GF-D8 (cell line): ENCODE results near the gene CCDC102A.
A peak's percentile ranks its signal among the peaks of the same experiment; 100 is the strongest.

ENCODE experiments used
- DNase-seq: peaks from one replicate; lab custom pipeline; 2025; lab: John Stamatoyannopoulos, UW

The CCDC102A gene

DNA sequence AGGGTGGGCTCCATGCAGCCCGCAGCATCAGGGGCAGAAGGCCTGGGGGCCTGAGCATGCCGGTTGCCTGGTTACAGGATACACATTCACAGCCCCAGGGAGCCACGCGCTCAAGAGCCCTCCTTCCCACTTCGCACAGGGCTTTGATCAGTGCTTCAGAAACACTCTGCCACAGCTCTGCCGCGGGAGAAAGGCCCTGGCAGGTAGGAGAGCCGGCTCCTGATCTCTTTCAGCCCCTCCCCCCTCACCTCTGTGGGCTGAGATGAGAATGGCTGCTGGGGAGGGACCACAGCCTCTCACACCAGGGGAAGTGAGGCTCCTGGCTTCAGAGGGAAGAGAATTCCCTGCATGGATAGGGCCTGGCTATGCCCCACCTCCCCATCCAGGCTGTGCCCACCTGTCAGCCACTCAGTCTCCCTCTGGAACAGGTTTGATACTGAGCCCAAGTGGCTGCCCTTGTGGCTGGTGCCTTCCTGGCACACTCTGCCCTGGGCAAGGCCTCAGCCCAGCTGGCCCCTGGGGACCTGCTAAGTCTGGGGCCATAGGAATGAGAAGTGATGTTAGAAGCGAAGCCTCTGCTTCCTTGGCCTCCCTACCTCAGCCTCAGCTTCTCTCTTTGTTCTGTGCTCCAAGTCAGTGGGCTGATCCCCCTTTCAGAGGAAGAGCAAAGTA, 58.7 kb downstream of the CCDC102A start:
- no peak for DNase-seq

DNA sequence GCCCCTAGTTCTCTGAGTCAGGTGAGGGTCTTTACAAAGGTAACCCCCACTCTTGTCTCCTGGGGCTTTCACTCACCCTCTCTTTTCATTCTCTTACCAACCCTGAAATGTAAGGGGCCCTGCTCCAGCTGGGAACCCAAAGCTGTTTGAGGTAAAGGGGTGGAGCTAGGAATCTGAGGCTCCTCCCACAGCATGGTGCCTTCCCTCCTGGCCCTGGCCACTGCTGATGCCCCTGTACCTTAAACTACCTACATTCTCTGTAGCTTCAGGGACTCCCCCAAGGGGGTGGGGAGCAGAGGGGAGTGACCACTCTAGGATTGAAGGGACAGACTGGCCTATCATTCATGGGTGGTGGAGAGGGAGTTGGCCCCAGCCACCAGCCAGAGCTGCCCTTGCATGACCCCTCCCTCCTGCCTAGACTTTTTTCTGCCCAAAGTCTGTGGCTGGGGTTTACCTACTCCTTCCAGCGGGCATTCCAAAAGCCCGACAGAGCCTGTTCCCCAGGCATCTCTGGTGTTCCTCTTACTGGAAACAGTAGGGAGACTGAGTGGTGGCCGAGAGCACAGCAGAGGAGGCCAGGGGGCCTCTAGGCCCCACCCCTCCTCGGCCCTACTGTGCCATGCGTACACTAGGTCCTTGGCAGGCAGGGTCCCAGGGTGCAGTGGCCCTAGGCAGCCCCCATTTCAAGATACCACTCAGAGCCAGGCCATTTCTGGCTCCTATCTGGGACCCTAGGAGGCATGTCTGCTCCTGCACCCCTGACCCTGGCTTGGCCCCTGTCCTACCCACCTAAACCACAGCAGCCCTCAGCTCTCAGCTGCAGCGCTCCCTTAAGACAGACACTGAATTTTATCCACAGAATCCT, 59.6 kb downstream of the CCDC102A start:
- no peak for DNase-seq

DNA sequence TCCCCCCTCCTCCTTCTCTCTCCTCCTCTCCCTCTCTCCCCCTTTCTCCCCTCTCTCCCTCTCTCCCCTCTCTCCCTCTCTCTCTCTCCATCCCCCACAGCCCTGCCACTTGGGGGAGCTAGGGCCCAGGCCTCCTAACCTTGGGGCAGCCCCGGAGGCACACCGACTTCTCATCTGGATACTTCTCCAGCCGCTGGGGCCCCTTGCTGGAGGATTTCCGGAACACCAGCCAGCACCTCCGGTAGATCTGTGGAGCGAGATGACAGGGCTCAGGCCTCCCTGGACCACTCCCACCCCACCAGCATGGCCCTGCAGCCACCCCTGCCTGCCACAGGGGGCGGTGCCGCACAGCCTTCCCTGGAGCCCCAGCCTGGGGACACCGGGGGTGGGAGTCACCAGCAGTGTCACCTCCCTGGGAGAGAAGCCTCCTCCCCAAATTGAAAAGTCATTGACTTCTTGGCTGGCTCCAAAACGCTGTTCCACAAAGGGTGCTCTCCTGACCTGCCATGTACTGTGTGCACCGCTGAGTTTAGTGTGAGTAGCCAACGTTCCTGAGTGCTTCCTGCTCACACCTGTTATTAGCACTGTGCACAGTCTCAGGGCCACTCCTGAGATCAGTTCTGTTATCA, 60.5 kb downstream of the CCDC102A start:
- DNase-seq: peak; percentile 70

DNA sequence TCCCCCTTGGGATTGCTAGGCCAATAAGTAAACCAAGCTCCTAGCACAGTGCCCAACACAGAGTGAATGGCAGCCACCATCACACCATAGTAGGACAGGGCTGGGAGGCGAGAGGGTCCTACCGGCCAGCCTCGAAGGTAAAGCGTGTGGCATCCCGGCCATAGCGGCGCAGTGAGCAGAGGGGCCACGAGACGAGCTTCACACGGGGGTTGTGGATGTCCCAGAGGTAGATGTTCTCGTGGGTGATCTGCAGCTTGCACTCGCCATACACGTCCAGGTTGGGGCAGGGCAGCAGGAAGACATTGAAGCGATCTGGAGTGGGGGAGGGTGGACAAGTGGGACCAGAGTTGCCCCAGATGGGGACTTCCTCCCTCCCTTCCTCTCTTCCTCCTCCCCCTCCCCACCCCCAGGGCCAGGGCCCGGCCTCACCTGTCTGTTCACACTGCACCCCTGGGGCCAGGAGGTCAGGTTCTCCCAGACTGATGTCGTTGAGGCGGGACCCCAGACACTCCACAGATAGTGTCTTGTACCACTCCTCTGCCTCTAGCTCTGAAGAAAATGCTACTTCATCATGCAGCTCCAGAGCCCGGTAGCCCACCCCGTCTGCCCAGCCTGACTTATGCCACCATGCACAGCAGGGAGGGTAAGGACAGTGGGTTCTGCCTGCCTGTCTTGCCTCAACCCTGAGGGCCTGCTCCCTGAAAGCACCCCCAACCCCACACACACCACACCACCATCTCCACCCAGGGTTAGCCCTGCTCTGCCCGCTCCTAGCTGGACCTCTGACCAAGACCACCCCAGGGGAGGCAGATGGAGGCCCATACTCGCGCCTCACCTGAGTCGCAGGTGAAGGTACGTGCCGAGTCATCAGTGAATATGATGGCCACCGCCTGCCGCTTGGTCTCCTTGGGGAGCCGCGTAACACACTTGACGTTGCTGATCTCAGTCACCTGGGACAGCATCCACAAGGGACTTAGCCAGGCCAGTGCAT, 61.4 kb downstream of the CCDC102A start:
- DNase-seq: no peak

DNA sequence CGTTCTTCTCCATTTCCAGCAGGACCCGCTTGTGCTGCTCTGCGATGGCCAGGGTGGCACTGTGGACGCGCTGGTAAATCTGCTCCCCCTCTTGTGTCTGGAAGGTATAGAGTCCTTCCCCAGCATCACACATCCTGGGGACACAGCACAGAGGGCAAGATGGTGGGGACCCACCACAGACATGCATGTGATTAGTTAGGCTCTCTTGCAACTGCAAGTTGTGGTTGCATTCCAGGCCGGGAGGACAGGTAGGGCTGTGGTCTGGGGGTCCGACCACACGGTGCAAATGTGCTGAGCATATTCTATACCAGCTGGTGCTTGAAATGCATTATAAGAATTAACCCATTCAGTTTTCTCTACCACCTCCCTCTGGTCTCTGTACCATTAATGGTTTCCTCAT, 62.5 kb downstream of the CCDC102A start:
- DNase-seq: no peak

DNA sequence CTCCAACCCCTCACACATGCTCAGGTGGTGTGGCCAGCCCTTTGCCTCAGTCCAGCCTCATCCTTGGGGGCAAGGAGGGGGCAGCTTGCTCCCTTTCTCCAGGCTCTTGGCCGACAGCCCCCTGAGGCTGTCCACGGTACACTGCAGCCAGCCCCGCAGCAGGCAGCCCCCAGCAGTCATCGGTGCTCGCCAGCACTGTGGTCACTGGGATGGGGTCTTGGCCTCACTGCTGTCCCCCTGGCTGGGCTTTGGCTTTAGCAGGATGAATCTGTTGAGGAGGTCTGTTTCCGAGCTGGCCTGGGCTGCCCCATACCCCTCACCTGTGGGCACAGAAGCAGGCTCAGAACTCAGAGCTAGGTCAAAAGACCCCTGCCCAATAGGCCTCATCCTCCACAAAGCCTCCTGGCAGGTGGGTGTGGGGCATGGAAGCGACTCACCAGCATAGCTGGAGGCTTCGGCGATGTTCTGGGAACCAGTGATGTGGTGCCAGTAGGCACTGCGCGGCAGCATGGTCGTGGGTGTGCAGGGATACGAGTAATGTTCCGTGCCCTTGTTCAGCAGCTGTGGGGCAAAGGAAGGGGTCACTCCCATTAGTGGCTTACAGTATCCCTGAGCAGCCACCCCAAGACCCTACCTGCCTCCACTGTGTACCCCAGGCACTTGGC, 63.1 kb downstream of the CCDC102A start:
- no peak for DNase-seq

DNA sequence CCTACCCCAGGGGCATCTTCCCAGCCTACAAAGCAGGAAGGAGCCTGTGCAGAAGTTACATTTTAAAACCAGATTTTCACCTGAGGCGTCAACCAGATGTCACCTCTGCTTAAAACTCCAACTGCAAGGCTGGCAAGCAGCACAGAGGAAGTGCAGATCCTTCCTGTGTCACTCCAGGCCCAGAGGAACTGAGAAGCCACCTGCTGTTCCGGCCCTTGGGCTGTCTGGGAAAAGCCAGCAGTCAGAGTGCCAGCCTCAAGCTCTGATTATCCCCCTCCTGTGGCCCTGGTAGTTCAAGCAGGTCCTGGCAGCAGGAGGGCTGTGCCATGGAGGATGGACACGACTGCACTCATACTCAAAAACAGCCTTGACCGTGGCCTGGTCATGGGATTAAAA, 63.7 kb downstream of the CCDC102A start:
- no peak for DNase-seq

DNA sequence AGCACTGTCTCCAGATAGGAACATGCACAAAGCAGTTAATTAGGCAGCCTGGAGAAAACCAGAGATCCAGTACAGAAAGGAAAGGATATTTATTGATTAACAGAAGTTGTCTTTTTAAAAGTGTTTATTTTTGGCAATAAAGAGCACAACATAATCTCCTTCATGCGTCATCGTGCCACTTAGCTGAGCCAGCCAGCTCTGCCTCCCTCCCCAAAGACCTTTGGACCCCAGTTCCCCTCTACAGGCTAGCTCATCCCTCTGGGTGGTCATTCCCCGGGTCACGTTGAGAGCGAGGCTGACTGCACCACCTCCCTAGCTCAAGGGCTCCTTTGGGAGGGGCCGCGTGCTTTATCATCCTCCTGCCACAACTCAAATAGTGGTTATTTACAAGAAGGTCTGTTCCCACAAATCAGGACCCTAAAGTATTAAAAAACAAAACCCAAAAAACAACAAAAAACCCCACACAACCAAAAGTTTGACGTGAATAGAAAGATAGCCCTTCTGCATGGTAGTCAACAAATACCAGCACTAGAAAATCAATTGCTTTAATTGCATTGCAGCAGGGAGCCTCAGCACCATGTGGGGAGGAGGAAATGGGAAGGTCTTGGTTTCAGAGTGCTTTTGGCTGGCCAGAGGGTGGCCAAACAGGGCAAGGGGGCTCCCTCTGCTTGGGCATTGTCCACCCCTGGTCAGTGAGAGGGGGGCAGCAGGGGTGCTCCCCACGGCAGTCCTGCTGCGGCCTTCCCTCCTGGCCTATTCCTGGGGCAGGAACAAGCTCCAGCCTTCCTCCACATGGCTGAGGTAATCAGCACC, 64.3 kb downstream of the CCDC102A start:
- no peak for DNase-seq

DNA sequence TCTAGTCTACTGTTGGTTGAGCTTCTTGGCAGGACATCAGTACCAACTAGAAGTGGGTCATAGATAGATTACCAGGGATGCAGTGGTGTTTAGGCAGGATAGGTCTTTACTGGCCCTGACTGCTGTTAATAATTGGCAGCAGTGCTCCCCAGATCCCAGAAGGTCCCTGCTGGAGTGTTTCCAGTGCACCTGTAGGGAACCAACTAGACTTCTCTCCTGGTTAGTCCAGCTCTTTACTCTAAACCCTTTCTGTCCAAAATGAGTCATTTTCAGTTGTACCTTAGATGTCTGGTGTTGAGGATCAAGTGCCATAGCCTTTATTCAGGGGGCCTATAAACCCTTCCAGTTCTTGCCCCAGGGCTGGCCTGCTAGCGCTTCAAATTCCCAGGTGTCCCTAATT, 65.2 kb downstream of the CCDC102A start:
- no peak for DNase-seq

DNA sequence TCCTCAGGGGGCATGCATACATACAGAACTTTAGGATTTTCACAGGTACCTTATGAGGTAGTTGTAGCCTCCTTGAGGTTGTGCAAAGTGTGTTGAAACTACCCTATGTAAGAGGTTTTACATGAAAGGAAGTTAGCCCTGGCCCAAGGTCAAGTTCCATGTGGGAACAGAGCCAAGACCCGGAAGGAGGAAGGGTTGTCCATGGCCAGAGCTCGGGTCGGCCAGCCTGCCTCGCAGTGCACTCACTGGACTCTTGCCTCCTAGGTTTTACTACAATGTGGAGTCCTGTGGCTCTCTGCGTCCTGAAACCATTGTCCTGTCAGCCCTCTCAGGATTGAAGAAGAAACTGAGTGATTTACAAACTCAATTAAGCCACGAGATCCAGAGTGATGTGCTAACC, 65.7 kb downstream of the CCDC102A start:
- DNase-seq: no peak

DNA sequence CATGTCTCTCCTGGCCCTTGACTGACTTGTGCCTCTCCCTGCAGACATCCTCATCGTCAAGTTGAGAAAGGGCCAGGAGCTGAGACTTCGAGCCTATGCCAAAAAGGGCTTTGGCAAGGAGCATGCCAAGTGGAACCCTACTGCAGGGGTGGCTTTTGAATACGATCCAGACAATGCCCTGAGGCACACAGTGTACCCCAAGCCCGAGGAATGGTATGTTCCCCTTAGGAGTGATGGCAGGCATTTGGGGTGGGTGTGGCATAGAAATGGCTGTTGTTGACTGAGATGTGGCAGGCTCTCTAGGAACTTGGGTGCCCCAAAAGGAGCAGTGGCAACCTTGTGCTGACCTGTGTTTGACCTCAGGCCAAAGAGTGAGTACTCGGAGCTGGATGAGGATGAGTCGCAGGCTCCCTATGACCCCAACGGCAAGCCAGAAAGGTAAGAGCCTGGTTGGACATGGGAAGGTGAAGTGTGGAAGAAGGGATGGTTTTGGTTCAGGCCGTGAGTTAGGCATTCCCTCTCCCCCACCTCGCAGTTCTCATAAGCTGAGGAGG, 66.4 kb downstream of the CCDC102A start:
- no peak for DNase-seq

DNA sequence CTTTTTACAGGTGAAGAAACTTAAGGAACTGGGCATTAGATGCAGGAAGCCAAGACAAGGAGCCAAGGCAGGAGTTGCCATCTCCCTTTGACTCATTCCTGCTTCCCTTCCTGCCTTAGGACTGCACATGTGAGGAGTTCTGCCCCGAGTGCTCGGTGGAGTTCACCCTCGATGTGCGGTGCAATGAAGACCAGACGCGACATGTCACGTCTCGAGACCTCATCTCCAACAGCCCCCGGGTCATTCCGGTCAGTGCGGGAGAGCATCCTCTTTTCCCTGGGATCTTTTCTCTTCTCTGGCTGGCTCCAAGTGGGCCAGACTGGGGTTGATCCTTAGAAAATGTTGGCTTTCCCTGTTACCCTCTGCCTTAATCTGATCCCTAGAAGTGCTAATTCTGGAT, 67.3 kb downstream of the CCDC102A start:
- no peak for DNase-seq

DNA sequence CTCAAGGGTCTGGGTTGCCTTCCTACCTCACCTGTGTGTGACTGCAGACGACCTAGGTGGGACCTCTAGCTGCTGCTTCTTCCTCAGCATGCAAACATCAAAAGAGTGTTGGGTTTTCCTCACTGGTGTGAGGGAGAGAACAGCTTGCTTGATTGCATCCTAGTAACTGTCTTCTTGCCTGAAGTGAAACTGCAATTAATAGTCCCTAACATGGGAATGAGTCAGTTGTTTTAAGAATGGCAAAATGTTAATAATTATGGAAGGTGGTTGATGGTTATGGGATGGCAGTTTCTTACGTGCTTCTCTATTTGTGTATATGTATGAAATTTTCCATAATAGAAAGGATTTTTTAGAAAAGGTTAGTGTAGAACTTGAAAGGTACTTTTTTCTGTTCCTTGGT, 68.0 kb downstream of the CCDC102A start:
- no peak for DNase-seq

DNA sequence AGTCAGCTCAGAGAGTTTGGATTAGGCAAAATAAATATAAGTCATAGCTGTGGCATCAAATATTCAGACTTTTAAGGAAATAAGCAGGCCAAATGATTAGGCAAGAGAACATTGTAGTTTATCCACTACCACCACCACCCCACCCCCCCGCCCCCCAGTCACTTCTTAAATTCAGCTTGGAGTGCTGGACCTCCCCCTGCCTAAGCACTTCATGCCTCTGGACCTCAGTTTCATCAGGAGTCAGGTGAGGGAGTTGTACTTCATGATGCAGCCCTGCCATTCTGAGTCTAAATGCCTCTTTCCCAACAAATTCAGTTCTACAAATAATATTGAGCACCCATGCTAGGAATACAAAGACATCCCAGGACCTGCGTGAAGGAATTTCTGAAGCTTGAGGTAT, 71.8 kb downstream of the CCDC102A start:
- no peak for DNase-seq

DNA sequence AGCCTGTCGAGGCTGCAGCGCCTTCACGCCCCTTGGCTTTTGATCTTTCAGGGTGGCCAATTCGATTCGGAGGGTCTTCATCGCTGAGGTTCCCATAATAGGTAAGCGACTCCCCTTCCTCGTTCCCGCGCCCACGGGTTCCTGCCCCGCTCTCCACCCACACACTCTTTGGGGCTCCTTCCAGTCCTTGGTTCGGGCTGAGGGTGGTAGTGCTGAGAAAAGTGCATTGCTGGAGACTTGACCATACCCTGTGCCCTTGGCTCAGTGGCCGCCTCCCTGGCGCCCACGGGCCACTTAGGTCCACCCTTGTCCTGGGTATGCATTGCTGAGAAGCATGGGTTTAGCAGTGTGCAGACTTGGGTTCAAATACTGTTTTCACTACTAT, 73.4 kb downstream of the CCDC102A start:
- no peak for DNase-seq

DNA sequence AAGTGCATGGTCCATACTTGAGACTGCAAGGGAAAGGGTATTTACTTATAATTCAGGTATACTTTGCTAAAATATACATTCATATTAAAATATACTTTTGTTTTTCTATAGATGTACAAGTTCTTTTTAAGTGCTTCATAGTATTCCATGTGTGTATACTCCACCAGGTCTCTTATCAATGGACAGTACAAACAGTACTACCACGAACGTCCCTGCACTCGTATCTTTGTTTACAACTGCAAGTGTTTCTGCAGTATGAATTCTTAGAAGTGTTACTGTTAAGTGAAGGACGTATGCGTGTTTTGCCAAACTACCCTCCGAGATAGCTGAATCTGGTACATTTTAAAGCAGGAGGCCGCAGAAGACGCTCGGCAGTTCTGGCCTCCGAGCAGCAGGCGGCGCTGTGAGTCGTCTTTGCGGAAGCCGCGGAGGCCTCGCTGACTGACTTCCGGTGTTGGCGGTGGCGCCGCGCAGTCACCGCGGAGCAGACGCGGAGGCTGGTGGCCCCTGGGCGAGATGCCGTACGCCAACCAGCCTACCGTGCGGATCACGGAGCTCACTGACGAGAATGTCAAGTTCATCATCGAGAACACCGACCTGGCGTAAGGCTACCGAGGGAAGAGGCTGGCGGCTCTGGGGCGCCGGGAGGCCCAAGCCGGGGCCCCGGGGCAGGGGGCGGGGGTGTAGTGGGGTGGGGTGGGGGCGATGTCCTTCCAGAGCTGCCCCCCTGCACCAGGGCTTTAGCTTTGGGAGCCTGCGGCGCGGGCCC, 74.0 kb downstream of the CCDC102A start, which contains the start of gene POLR2C:
Gene POLR2C (plus strand): TSS at position 471 of the 769 bp plus-strand sequence. CDS start 46 bp downstream, at position 517.
- DNase-seq: peak; percentile 65
